GM13977 (cell line): ENCODE measurements around the gene ZNF467.

Source experiments
- DNase-seq: peaks from one replicate; pipeline ENCODE4 v3.0.0; 2012; ENCODE audit warnings: low spot score
- in situ Hi-C: fragments of 300-500 bp; cut with MboI; formaldehyde crosslinking; loops from one replicate; pipeline ENCODE4 v1.12.0; 2022; ENCODE audit warnings: low sequenced_read_pairs, low pct_unique_long_range_greater_than_20kb, mixed read lengths, inconsistent platforms; ENCODE audit not compliant: unreplicated experiment
- TF ChIP-seq, protein P1 (sequence below): IDR thresholded peaks from 2 replicates; pipeline ENCODE4 v1.5.1; 2012; ENCODE audit warnings: mild to moderate bottlenecking, control low read depth; ENCODE audit not compliant: insufficient read depth; ENCODE audit errors: extremely low read depth, missing control alignments

The ZNF467 gene

DNA sequence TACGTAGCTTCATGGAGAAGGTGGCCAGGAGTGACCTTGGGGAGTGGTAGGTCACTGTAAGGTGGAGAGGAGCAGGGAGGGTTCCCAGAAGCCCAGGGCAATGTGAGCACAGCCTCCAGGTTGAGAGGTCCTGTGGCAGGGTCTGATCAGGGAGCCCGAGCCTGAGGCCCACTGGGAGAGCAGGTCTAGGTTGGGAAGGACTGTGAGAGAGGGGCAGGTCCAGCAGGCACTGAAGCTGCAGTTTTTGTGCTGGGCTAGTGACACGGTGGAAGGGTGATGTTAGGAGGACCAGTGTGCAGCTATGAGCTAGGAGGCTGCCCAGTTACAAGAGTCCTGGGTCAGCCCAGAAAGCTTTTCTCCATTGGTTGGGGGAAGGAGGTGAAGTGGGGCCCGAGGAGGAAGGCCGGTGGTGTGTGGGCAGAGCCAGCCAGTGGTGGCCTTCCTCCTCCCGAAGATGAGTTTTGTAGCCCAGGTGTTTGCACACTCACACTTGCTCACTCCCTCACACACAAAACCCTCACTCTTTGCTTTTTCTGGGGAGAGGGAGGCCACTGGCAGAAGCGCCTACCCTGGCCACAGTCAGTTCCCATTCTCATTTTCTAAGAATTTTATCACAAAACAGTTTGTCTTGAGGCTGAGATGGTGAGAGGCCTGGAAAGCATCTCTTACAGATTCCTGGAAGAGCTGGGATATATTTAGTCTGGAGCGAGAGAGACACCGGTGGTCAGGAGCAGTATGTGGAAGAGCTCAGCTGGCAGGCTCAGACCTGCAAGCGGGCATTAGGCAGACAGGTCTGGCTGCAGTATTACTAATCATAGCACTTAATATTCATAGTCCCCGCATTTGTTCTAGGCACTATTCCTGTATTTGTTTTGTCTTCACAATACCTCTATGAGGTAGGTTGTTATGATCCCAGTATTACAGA, 57.1 kb downstream of the ZNF467 start:
- no peak for DNase-seq
- TF ChIP-seq, protein P1, sequence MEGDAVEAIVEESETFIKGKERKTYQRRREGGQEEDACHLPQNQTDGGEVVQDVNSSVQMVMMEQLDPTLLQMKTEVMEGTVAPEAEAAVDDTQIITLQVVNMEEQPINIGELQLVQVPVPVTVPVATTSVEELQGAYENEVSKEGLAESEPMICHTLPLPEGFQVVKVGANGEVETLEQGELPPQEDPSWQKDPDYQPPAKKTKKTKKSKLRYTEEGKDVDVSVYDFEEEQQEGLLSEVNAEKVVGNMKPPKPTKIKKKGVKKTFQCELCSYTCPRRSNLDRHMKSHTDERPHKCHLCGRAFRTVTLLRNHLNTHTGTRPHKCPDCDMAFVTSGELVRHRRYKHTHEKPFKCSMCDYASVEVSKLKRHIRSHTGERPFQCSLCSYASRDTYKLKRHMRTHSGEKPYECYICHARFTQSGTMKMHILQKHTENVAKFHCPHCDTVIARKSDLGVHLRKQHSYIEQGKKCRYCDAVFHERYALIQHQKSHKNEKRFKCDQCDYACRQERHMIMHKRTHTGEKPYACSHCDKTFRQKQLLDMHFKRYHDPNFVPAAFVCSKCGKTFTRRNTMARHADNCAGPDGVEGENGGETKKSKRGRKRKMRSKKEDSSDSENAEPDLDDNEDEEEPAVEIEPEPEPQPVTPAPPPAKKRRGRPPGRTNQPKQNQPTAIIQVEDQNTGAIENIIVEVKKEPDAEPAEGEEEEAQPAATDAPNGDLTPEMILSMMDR: no peak
- in situ Hi-C loops: no loop called here

DNA sequence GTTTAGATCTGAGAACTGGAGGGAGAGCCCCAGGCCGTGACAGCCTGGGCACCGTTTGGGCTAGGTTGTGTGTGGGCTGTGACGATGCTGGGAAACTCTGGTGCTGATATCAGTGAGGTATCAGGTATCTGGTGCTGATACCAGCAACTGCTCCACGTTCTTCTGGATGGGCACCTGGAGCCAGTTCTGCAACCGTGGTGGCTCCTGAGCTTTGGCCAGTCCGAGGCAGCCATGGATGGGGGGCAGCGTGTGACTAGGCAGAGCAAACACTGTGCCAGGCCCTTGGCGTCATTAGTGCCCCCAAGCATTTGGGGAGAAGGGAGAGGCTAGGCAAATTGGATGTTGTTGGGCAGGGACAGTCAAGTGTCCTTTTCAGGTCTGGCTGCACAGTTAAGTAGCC, 57.9 kb downstream of the ZNF467 start:
- DNase-seq: no peak
- in situ Hi-C loops: no loop called here
- TF ChIP-seq, protein P1: no peak

DNA sequence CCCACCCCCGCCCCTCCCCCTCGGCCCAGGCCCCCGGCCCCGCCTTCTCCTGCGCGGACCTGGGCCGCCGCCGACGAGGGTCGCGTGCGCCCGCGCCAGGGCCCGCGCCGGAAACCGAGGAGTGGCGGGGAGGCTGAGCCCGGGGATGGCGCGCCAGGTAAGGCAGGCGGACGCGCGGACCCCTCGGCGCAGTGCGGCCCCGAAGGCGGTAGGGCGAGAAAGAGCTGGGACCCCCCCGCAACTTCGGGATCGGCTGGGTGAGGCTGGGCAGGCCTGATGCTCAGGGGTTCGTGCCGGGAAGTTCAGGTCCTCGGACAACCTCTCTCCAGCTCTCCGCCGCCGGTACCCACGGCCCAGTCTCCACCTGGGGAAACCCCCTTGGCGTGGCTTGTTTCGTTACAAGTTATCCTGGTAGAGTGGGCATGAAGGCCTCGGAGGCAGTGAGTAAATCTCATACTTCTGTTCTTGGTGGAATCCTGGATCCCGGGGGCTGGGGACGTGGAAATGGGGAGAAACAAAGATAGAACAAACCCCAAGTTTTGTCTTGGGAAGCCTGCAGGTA, 58.4 kb downstream of the ZNF467 start:
- TF ChIP-seq, protein P1: no peak
- in situ Hi-C loops: no loop called here
- DNase-seq: no peak
